Spleen (tissue), 11 donors: ENCODE data around the gene ARID3B. TPM values are rescaled to one million over a fixed set of nuclear protein-coding genes. Genes with fewer than 3 reads are reported as not detected.

Experiments used
- DNase-seq: peaks from one replicate; pipeline ENCODE4 v3.0.0-alpha.2; 2020
- H3K27ac ChIP-seq, 8 donors: fragments of 200-600 bp; sonication (generic) in 7 of 8; 1 replicate in 4 of 8; 2 replicates in 4 of 8; pipeline versions ENCODE4 v1.5.0 to v1.8.0; 2016 to 2021; ENCODE audit warnings: inconsistent platforms in 4 of 8, mild to moderate bottlenecking in 4 of 8, moderate library complexity in 1 of 8
- H3K27me3 ChIP-seq, 7 donors: fragments of 200-600 bp; sonication (generic) in 6 of 7; replicated peaks in 1 of 7; 1 replicate in 4 of 7; 2 replicates in 3 of 7; pipeline versions ENCODE4 v1.5.0 to v1.8.0; 2016 to 2021; ENCODE audit warnings: inconsistent platforms in 3 of 7, mild to moderate bottlenecking in 1 of 7
- H3K36me3 ChIP-seq, 6 donors: fragments of 200-600 bp; sonication (generic) in 5 of 6; 1 replicate in 4 of 6; 2 replicates in 2 of 6; pipeline versions ENCODE4 v1.5.0 to v1.8.0; 2016 to 2021; ENCODE audit warnings: inconsistent platforms in 2 of 6
- H3K4me1 ChIP-seq, 6 donors: fragments of 200-600 bp; sonication (generic) in 5 of 6; 1 replicate in 3 of 6; 2 replicates in 3 of 6; pipeline versions ENCODE4 v1.5.0 to v1.8.0; 2016 to 2021; ENCODE audit warnings: inconsistent platforms in 3 of 6
- H3K4me3 ChIP-seq, 8 donors: fragments of 200-600 bp; sonication (generic) in 7 of 8; 1 replicate in 4 of 8; 2 replicates in 4 of 8; pipeline versions ENCODE4 v1.5.0 to v1.8.0; 2016 to 2021; ENCODE audit warnings: inconsistent platforms in 4 of 8, mild to moderate bottlenecking in 4 of 8, moderate library complexity in 2 of 8
- H3K9me3 ChIP-seq, 8 donors: fragments of 200-600 bp; sonication (generic) in 7 of 8; 1 replicate in 4 of 8; 2 replicates in 4 of 8; pipeline versions ENCODE4 v1.5.0 to v1.8.0; 2016 to 2021; ENCODE audit warnings: inconsistent platforms in 4 of 8
- CTCF ChIP-seq, 11 experiments: fragments of 200-600 bp in 7 of 11; fragments of 450-650 bp in 4 of 11; sonication (generic) in 4 of 11; IDR thresholded peaks in 8 of 11; conservative IDR thresholded peaks in 3 of 11; 1 replicate in 7 of 11; 2 replicates in 4 of 11; pipeline versions ENCODE4 v1.4.0 to v1.8.0; 2016 to 2021; ENCODE audit warnings: antibody characterized with exemption in 11 of 11, inconsistent platforms in 4 of 11, mild to moderate bottlenecking in 1 of 11
- POLR2A ChIP-seq, 3 donors: fragments of 450-650 bp; IDR thresholded peaks; one replicate each; pipeline ENCODE4 v1.5.1; 2017; ENCODE audit warnings: antibody characterized with exemption in 3 of 3, mild to moderate bottlenecking in 1 of 3
- POLR2AphosphoS5 ChIP-seq, 3 donors: sonication (generic); formaldehyde crosslinking; IDR thresholded peaks; one replicate each; pipeline ENCODE4 v1.5.1; 2017; ENCODE audit warnings: antibody characterized with exemption in 3 of 3
- WGBS, 5 donors: extraction: QIAGEN DNeasy Blood & Tissue Kit in 3 of 5; methylation state at CpG; one replicate each; pipeline versions ENCODE4 v1.1.5 to v1.1.7; 2013 to 2018; 5-methylcytosine and 5-hydroxymethylcytosine counted together
- intact Hi-C: fragments of 100-400 bp; cut with DNase I; formaldehyde crosslinking; loops from one replicate; pipeline ENCODE4 v1.15.0; 2023; ENCODE audit warnings: low total_unique reads
- polyA plus RNA-seq, 3 donors: library from polyadenylated mRNA; stranded (reverse); fragments of 200-250 nt; gene quantifications; one replicate each; pipeline ENCODE4 v1.2.1, GENCODE V29; 2013
- total RNA-seq, 7 donors: library from RNA; depleted of rRNA in 3 of 7; stranded (reverse); fragments of >200 nt in 3 of 7; fragmentation: NEBNext Ultra II Directional in 4 of 7; extraction: Animal tissue kit (Norgen Biotek cat#: 25700) in 4 of 7; gene quantifications; one replicate each; pipeline versions ENCODE4 v1.1.0 to v1.2.1, GENCODE V29; 2016 to 2021
- donor health status: healthy with polysubstance abuse.
- donor health status: DM: no; HTN: no; CAD: no; lungs with moderate emphysema.
- donor health status: DM: no; HTN: no; CAD: no.
- donor health status: Bipolar disorder and iron deficiency.
- donor health status: healthy.
- donor health status: DM: no; HTN: no; CAD: no.
- donor health status: DM: yes; HTN: yes; CAD: no.

Gene ARID3B
- total and polyA plus RNA-seq, 10 donors, result 3.5 to 25.2 (median 15.6) TPM

DNA sequence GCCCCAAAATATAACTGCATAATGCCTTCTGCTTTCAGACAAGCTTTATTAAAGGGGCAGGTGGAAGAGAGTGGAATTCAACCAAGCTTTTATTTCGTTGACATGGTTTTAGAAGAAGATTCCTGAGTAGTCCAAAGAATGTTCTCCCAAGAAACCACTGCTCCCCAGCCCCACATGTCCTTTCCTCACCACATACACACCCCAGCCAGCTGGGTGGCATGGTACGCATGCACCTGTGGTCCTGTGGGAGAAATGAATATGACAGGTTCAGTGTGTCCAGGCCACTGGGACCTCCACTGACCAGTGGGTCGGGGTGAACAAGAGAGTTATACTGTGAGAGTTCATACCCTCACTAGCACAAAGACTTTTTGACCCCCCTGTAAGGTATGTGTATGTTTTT lies 30.2 kb downstream of the ARID3B start:
- no peaks in the 10 kb centered on the region for H3K9me3 ChIP-seq
- no peaks in the 10 kb centered on the region for H3K27me3 ChIP-seq
- peaks cover 0 to 100% (median 37%) of the 10 kb centered on the region in 6 donors for H3K36me3 ChIP-seq
- WGBS, 5 donors, result 69 to 98% (median 92%) methylated on average over 3 of the region's 3 CpGs
- TF ChIP-seq POLR2AphosphoS5 (IDR thresholded peaks at IDR 0.05) (no peak), CTCF (IDR thresholded peaks at IDR 0.05 in 8 of 11, conservative IDR thresholded peaks at IDR 0.05 in 3 of 11) (no peak), POLR2A (IDR thresholded peaks at IDR 0.05) (no peak)
- intact Hi-C loops, result no loop called here
- no peak for DNase-seq
- H3K27ac ChIP-seq, result no peak overlapping the region
- no peak overlapping the region for H3K4me3 ChIP-seq
- H3K4me1 ChIP-seq, result peaks cover 0 to 13% (median 0%) of the 10 kb centered on the region in 6 donors

DNA sequence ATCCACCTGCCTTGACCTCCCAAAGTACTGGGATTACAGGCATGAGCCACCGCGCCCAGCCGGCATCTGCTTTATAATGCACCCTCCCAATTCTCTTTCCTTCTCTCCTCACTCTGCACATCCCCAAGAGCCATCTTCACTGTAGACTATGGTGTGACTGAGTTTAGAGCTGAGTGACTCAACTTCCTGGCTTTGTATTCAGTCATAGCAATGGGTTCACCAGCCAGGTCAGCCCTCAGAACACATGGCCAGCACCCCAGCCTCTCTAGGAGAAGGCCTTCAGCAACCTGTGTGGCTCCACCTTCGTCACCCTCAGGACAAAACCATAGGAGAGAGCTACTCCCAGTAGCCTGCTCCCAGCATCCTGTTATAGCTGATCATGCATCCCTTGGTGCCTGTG lies 33.0 kb downstream of the ARID3B start:
- Histone ChIP-seq H3K4me3 (no peak overlapping the region), H3K36me3 (peaks cover 0 to 100% (median 59%) of the 10 kb centered on the region in 6 donors), H3K9me3 (no peaks in the 10 kb centered on the region), H3K27ac (no peak overlapping the region), H3K4me1 (no peaks in the 10 kb centered on the region), H3K27me3 (no peaks in the 10 kb centered on the region)
- TF ChIP-seq POLR2A (IDR thresholded peaks at IDR 0.05), result no peak
- no peak for TF ChIP-seq CTCF (IDR thresholded peaks at IDR 0.05 in 8 of 11, conservative IDR thresholded peaks at IDR 0.05 in 3 of 11)
- TF ChIP-seq POLR2AphosphoS5 (IDR thresholded peaks at IDR 0.05), result no peak
- intact Hi-C loops, result no loop called here
- DNase-seq, result no peak
- 98 to 99% (median 98%) methylated on average over 4 of the region's 4 CpGs for WGBS, 5 donors

DNA sequence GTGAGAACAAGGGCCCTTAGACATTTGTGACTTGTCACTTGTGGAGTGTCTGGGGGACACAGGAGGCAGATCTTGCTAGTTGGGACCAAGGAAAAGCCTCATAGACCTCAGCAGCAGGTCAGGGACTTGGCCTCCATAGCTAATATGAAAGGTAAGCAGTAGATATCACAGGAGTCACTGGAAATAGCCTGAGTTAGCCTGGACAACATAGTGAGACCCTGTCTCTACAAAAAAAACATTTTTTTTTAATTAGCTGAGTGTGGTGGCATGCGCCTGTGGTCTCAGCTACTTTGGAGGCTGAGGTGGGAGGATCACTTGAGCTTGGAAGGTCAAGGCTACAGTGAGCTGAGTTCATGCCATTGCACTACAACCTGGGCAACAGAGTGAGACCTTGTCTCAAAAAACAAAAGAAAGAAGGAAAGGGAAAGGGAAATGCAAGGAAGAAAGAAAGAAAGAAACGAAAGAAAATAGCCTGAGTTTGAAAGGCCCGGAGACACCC lies 37.5 kb downstream of the ARID3B start:
- 92 to 99% (median 93%) methylated on average over 3 of the region's 3 CpGs for WGBS, 5 donors
- Histone ChIP-seq H3K4me3 (no peak overlapping the region), H3K27me3 (no peaks in the 10 kb centered on the region), H3K9me3 (no peaks in the 10 kb centered on the region), H3K27ac (no peak overlapping the region), H3K36me3 (peaks cover 0 to 99% (median 50%) of the 10 kb centered on the region in 6 donors), H3K4me1 (no peaks in the 10 kb centered on the region)
- DNase-seq, result no peak
- intact Hi-C loops, result no loop called here
- TF ChIP-seq POLR2AphosphoS5 (IDR thresholded peaks at IDR 0.05) (no peak), CTCF (IDR thresholded peaks at IDR 0.05 in 8 of 11, conservative IDR thresholded peaks at IDR 0.05 in 3 of 11) (no peak), POLR2A (IDR thresholded peaks at IDR 0.05) (no peak)

GRCh38 chr15:74579001-74579400 lies 38.0 kb downstream of the ARID3B start:
- TF ChIP-seq CTCF (IDR thresholded peaks at IDR 0.05 in 8 of 11, conservative IDR thresholded peaks at IDR 0.05 in 3 of 11), result no peak
- no peak for TF ChIP-seq POLR2A (IDR thresholded peaks at IDR 0.05)
- TF ChIP-seq POLR2AphosphoS5 (IDR thresholded peaks at IDR 0.05), result no peak
- no peaks in the 10 kb centered on the region for H3K9me3 ChIP-seq
- peaks cover 0 to 99% (median 46%) of the 10 kb centered on the region in 6 donors for H3K36me3 ChIP-seq
- no peak overlapping the region for H3K4me3 ChIP-seq
- H3K4me1 ChIP-seq, result no peaks in the 10 kb centered on the region
- DNase-seq, result no peak
- no peak overlapping the region for H3K27ac ChIP-seq
- intact Hi-C loops, result no loop called here
- WGBS, 5 donors, result 93 to 99% (median 95%) methylated on average over 9 of the region's 9 CpGs
- no peaks in the 10 kb centered on the region for H3K27me3 ChIP-seq
